ENCODE measurements around the gene VOPP1.

Gene VOPP1

DNA sequence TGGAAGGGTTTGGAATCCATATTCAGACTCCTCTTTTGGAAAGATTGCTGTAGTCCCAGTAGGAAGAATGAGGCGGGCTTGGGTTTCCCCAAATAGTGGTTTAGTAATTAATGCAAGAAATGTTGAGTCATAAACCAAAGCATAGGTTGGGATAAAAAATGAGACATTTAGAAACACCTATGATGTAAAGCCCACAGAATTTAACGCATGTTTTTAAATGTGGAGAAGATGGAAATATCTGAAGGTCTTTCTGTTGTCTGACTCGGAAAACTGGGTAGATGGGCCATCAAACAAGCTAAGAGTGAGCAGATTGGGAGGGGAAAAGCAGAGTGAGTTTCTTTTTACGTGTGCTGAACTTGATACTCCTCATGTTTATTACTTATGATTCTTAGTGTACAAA lies 145.0 kb downstream of the VOPP1 start:
- DNase-seq (ENCODE audit: low spot score in 2 of 2), result no peak
- no peak for ATAC-seq (ENCODE audit: low read depth)

DNA sequence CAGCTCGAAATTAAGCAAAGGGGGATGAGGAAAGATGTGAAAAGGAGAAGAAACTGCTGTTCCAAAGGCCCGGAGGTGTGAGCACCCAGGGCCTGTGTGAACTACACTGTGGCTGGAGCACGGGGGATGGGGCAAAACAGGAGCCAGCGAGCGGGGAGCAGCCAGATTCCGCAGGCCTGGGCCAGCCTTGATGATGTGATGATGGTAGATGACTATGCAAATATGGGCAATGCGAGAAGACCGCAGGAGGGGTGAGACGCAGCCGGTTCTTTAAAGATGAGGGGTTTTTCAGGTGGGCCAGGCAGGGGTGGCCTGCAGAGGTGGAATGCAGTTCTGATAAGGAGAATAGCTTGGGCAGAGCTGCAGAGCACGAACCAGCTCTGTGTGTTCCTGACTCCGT lies 145.6 kb downstream of the VOPP1 start:
- no peak for ATAC-seq (ENCODE audit: low read depth)
- Mint-ChIP-seq H3K4me1 (peaks cover 3% of the 10 kb centered on the region), H3K9me3 (no peaks in the 10 kb centered on the region), H3K27me3 (no peaks in the 10 kb centered on the region), H3K36me3 (peaks cover 15% of the 10 kb centered on the region), H3K27ac (peak overlapping the region; percentile 24), H3K4me3 (no peak overlapping the region)
- DNase-seq (ENCODE audit: low spot score in 2 of 2), result no peak

More for the DNA sequence above, 145.0 kb downstream of the VOPP1 start:
- Mint-ChIP-seq H3K27me3 (no peaks in the 10 kb centered on the region), H3K27ac (peak overlapping the region; percentile 24), H3K4me1 (peaks cover 3% of the 10 kb centered on the region), H3K4me3 (no peak overlapping the region), H3K36me3 (peaks cover 15% of the 10 kb centered on the region), H3K9me3 (no peaks in the 10 kb centered on the region)

DNA sequence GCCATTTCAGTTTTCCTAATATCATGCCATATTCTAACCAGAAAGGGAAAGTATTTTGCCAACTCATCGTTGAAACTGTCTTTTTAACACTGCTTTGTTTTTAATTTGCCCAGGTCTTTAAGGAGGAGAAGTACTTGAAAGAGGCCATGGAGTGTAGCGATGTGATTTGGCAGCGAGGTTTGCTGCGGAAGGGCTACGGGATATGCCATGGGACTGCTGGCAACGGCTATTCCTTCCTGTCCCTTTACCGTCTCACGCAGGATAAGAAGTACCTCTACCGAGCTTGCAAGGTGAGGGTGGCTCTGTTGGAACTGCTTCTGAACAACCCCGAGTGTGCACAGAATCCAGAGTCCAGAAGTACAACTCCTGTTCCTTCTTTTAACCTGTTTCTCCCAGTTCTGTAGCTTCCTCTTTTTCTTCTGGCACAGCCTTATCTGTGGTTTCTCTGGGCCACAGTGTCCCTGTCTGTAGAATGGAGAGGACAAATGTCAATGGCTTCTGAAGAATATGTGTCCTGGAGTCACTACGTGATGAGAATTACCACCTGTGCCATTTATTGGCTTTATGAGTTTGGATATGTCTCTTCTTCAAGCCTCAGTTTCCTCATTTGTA lies 147.1 kb downstream of the VOPP1 start:
- peak overlapping the region; percentile 19 for H3K27ac Mint-ChIP-seq
- H3K4me3 Mint-ChIP-seq, result no peak overlapping the region
- H3K9me3 Mint-ChIP-seq, result no peaks in the 10 kb centered on the region
- H3K36me3 Mint-ChIP-seq, result peaks cover 15% of the 10 kb centered on the region
- peaks cover 3% of the 10 kb centered on the region for H3K4me1 Mint-ChIP-seq
- H3K27me3 Mint-ChIP-seq, result no peaks in the 10 kb centered on the region
- DNase-seq (ENCODE audit: low spot score in 2 of 2) (no peak), ATAC-seq (ENCODE audit: low read depth) (no peak)

DNA sequence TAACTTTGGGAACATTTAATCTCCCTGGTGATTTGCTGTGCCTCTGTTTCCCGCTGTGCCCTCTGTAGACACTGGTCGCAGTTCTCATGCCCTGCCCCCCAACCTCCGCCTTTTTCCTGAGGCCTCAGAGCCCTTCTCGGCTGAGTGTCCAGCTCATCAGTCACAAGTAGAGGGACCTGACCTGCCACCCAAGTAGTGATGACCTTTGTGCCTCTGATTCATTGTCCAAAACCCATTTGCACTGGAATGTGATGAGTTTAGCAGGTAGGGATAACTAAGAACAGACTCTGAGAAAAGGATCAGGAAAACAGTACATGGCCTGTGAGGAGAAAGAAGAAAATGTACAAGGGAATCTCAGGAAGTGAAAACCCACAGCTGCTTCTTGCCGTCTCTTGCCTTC lies 148.4 kb downstream of the VOPP1 start:
- Mint-ChIP-seq H3K9me3 (no peaks in the 10 kb centered on the region), H3K27ac (peak overlapping the region; percentile 41), H3K4me3 (no peak overlapping the region), H3K4me1 (peaks cover 3% of the 10 kb centered on the region), H3K36me3 (peaks cover 15% of the 10 kb centered on the region), H3K27me3 (no peaks in the 10 kb centered on the region)
- DNase-seq (ENCODE audit: low spot score in 2 of 2), result no peak
- no peak for ATAC-seq (ENCODE audit: low read depth)

DNA sequence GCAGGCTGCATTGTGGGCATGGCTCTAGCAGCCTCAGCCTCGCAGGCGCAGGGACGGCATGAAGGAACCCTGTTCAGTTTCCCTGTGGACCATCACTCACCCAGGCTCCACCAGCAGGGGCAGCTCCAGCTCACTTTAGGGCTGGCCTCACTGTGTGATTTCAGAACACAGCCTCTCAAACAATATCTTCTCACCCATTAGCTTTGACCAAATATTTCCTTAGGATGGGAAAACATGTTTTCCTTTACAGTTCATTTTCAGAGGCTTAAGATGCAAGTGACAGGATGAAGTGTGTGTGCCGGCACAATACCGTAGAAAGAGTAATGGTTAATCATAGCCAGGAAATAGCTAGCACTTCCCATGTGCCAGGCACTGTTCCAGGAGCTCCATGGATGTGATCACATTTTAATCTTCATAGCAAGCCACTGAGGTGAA lies 149.0 kb downstream of the VOPP1 start:
- no peaks in the 10 kb centered on the region for H3K27me3 Mint-ChIP-seq

More for the DNA sequence above, 149.0 kb downstream of the VOPP1 start:
- H3K4me3 Mint-ChIP-seq, result no peak overlapping the region
- no peak for DNase-seq (ENCODE audit: low spot score in 2 of 2)
- peaks cover 16% of the 10 kb centered on the region for H3K36me3 Mint-ChIP-seq
- no peak for ATAC-seq (ENCODE audit: low read depth)
- H3K27ac Mint-ChIP-seq, result peak overlapping the region; percentile 41
- peaks cover 3% of the 10 kb centered on the region for H3K4me1 Mint-ChIP-seq
- H3K9me3 Mint-ChIP-seq, result no peaks in the 10 kb centered on the region
